PFSK-1 (cell line): ENCODE results near the gene TAS2R9.

Experiments
- FOXP2 ChIP-seq: optimal IDR thresholded peaks from 2 replicates; pipeline ENCODE3; 2011; ENCODE audit warnings: borderline replicate concordance, control low read depth, inconsistent platforms; ENCODE audit not compliant: insufficient read depth; ENCODE audit errors: extremely low read length, extremely low read depth
- POLR2AphosphoS5 ChIP-seq: IDR thresholded peaks from 2 replicates; pipeline ENCODE4 v1.6.1; 2012; ENCODE audit warnings: low read depth, mild to moderate bottlenecking, control low read depth, low read length, moderate library complexity
- REST ChIP-seq, 2 experiments: IDR thresholded peaks; 2 replicates each; pipeline versions ENCODE4 v1.6.1 to v1.8.0; 2011 to 2012; ENCODE audit warnings: low read depth in 2 of 2, low read length in 2 of 2, control low read depth in 1 of 2, inconsistent platforms in 1 of 2, mild to moderate bottlenecking in 1 of 2, moderate library complexity in 1 of 2; ENCODE audit not compliant: insufficient read depth in 1 of 2
- SIN3A ChIP-seq: IDR thresholded peaks from 2 replicates; pipeline ENCODE4 v1.6.1; 2012; ENCODE audit warnings: mild to moderate bottlenecking, low read length, moderate library complexity, borderline replicate concordance; ENCODE audit not compliant: insufficient read depth
- TAF1 ChIP-seq: IDR thresholded peaks from 2 replicates; pipeline ENCODE4 v1.6.1; 2012; ENCODE audit warnings: low read length, control low read depth, borderline replicate concordance; ENCODE audit not compliant: insufficient read depth

Gene TAS2R9

DNA sequence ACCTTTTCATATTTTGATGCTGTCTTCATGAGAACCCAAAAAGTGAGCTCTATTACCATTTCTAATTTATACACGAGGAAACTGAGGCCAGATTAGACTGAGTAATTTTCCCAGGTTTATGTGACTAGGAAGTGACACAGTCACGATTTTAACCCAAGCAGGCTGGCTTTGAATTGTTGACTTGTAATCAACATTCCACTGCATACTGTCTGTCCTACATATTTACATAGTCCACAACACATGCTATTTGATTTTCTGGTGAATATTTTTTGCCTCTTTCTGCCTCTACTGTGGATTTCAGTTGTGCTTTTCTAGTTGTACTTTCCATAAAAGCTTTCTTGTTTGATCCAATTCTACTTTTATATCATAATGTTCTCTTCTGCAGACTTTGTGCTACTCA, 15.7 kb downstream of the TAS2R9 start:
- TF ChIP-seq TAF1, result no peak
- TF ChIP-seq REST (IDR thresholded peaks at IDR 0.05; ENCODE audit: insufficient read depth in 1 of 2, low read depth in 2 of 2, low read length in 2 of 2), result no peak
- TF ChIP-seq FOXP2, result no peak
- no peak for TF ChIP-seq SIN3A
- TF ChIP-seq POLR2AphosphoS5, result no peak

DNA sequence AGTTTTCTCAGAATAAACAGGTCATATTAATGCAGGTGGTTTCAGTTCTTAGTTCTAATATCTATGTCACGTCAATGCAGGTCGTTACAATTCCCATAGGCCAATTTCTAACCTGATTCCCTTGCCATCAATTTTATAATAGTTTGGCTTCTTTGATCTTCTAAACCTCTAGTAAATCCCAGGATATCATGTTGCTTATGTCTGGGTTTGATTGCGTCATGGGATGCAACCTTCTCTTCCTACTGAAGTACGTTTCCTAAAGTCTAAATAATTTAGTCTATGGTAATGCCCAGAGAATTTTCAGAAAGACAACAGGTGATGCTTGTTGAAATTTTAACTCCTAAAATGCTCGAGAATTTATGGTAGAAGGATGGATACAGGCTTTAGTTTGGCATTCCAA, 26.7 kb downstream of the TAS2R9 start:
- TF ChIP-seq POLR2AphosphoS5 (no peak), REST (IDR thresholded peaks at IDR 0.05; ENCODE audit: insufficient read depth in 1 of 2, low read depth in 2 of 2, low read length in 2 of 2) (no peak), SIN3A (no peak), FOXP2 (no peak), TAF1 (no peak)

DNA sequence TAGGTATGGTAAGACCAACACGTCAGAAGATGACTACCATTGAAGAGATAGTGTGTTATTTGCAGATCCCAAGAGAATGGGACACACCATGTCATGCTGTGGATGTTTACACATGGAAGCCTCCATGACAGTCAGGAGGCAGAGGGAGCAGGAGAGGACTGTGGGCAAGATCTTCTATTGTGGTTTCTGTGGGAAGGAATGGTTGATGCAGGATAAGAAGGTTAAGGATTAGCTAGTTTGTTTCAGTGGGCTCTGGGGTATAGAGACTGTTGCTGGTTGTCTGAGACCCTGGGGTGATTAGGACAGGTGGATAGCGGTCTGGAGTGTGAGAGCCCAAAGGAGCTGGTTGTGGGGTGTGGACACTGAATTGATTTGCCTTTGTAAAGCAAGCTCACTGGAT, 30.9 kb downstream of the TAS2R9 start:
- TF ChIP-seq SIN3A (no peak), FOXP2 (no peak), TAF1 (no peak), POLR2AphosphoS5 (no peak), REST (IDR thresholded peaks at IDR 0.05; ENCODE audit: insufficient read depth in 1 of 2, low read depth in 2 of 2, low read length in 2 of 2) (no peak)

DNA sequence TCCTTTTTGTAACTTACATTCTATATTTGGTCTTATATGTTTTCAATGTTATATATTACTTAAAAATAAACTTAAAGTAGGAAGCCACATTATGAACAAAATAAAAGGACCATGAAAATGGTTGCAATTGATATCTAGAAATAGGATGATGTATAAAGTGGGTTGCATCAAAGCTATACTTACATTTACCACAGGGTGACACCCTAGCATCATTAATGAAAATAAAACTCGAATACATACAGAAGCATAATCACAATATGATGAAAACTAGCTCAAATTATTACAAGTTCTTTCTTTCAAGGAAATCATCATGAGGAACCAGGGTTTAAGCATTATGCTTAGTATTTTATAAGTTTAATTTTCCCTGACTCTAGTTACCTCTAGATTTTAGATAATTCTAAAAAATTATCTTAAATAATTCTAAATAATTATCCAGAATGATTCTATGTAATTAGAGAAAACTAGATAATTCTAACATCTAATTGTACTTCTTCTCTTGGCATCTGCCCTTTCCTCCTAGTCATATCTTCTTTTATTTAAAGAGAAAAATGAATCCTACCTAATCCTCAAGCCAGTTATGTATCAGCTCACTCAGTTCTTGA, 38.7 kb downstream of the TAS2R9 start:
- no peak for TF ChIP-seq TAF1
- no peak for TF ChIP-seq POLR2AphosphoS5
- TF ChIP-seq FOXP2, result no peak
- no peak for TF ChIP-seq SIN3A
- TF ChIP-seq REST (IDR thresholded peaks at IDR 0.05; ENCODE audit: insufficient read depth in 1 of 2, low read depth in 2 of 2, low read length in 2 of 2), result no peak

GRCh38 chr12:10759657-10760056, 50.3 kb downstream of the TAS2R9 start:
- TF ChIP-seq POLR2AphosphoS5 (no peak), FOXP2 (no peak), REST (IDR thresholded peaks at IDR 0.05; ENCODE audit: insufficient read depth in 1 of 2, low read depth in 2 of 2, low read length in 2 of 2) (no peak), TAF1 (no peak), SIN3A (no peak)
